HG03442 (cell line): ENCODE measurements around the gene ATAD5.

Source experiments
- ATAC-seq: cut with Tn5 transposase; IDR thresholded peaks from one replicate; pipeline ENCODE4 v1.9.1; 2021; ENCODE audit warnings: mild to moderate bottlenecking, moderate library complexity; ENCODE audit not compliant: unreplicated experiment

ATAD5 gene

GRCh38 chr17:30823421-30823820, 8.3 kb upstream of the ATAD5 start:
- ATAC-seq = no peak

- no peak for ATAC-seq
Measured at GRCh38 chr17:30824002-30824355, 7.8 kb upstream of the ATAD5 start.

GRCh38 chr17:30824356-30825145, 7.2 kb upstream of the ATAD5 start, which contains the start of gene CRLF3:
CRLF3 (minus strand) TSS chr17:30824692; CDS start chr17:30824651, 41 bp downstream.
- peak; percentile 87 for ATAC-seq

GRCh38 chr17:30827082-30827481, 4.7 kb upstream of the ATAD5 start:
- ATAC-seq = no peak

GRCh38 chr17:30829022-30829421, 2.7 kb upstream of the ATAD5 start:
- ATAC-seq = no peak

- ATAC-seq = no peak
Measured at GRCh38 chr17:30831257-30831656, 509 bp upstream of the ATAD5 start.

- no peak for ATAC-seq
Measured at GRCh38 chr17:30832438-30833124, 815 bp downstream of the ATAD5 start.

GRCh38 chr17:30838202-30838807, 6.5 kb downstream of the ATAD5 start:
- ATAC-seq = no peak

- ATAC-seq = no peak
Measured at GRCh38 chr17:30840771-30841170, 9.0 kb downstream of the ATAD5 start.

- ATAC-seq = no peak
Measured at GRCh38 chr17:30848021-30848420, 16.3 kb downstream of the ATAD5 start.

- ATAC-seq = no peak
Measured at GRCh38 chr17:30854146-30854545, 22.4 kb downstream of the ATAD5 start.

GRCh38 chr17:30858556-30859250, 26.9 kb downstream of the ATAD5 start:
- ATAC-seq = no peak

- ATAC-seq = no peak
Measured at GRCh38 chr17:30864636-30865035, 32.9 kb downstream of the ATAD5 start.

GRCh38 chr17:30869005-30869404, 37.2 kb downstream of the ATAD5 start:
- ATAC-seq = no peak

GRCh38 chr17:30886187-30886586, 54.4 kb downstream of the ATAD5 start:
- ATAC-seq = no peak

- ATAC-seq = no peak
Measured at GRCh38 chr17:30894236-30894635, 62.5 kb downstream of the ATAD5 start.

- ATAC-seq = no peak
Measured at GRCh38 chr17:30897311-30897710, 65.5 kb downstream of the ATAD5 start.

GRCh38 chr17:30905742-30906100, 74.0 kb downstream of the ATAD5 start:
- ATAC-seq = no peak

GRCh38 chr17:30906101-30906911, 74.5 kb downstream of the ATAD5 start, which contains the start of gene TEFM:
TEFM (minus strand) TSS chr17:30906238; CDS start chr17:30906198, 40 bp downstream.
- ATAC-seq = peak; percentile 91

- ATAC-seq = no peak
Measured at GRCh38 chr17:30908717-30909420, 77.1 kb downstream of the ATAD5 start.
